Astrocyte of the cerebellum (primary cell): Measurements from ENCODE around the gene GTF2I.
"Not testable (repeated sequence)": the region's sequence is repeated elsewhere in the genome, so short reads cannot be mapped to it uniquely, and the experiment has no call there.

Source experiments
- DNase-seq: peaks from one replicate; pipeline ENCODE4 v3.0.0-alpha.2; 2011; ENCODE audit warnings: low read depth
- H3K4me3 ChIP-seq: 2 replicates; pipeline ENCODE4 v1.5.1; 2011; ENCODE audit warnings: mild to moderate bottlenecking, low read depth, low read length, moderate library complexity
- CTCF ChIP-seq: IDR thresholded peaks from 2 replicates; pipeline ENCODE4 v1.5.1; 2012; ENCODE audit warnings: low read length, low read depth, moderate library complexity, mild to moderate bottlenecking; ENCODE audit errors: missing control alignments
- in situ Hi-C: cut with HindIII; loops from 2 replicates; pipeline ENCODE4 v1.10.0; 2017; ENCODE audit warnings: low sequenced_read_pairs

GTF2I gene

GRCh38 chr7:74674166-74674565 lies 16.6 kb downstream of the GTF2I start:
- in situ Hi-C loops = no loop called here
- H3K4me3 ChIP-seq = no peak overlapping the region

GRCh38 chr7:74682829-74683228 lies 25.3 kb downstream of the GTF2I start:
- H3K4me3 ChIP-seq = no peak overlapping the region
- no peak for DNase-seq
- no peak for TF ChIP-seq CTCF
- in situ Hi-C loops = no loop called here

More at GRCh38 chr7:74674166-74674565, 16.6 kb downstream of the GTF2I start:
- no peak for DNase-seq
- TF ChIP-seq CTCF = no peak

GRCh38 chr7:74683799-74684198 lies 26.3 kb downstream of the GTF2I start:
- no peak for TF ChIP-seq CTCF
- in situ Hi-C loops = no loop called here
- DNase-seq = no peak
- H3K4me3 ChIP-seq = no peak overlapping the region

GRCh38 chr7:74684473-74684872 lies 27.0 kb downstream of the GTF2I start:
- in situ Hi-C loops = no loop called here
- TF ChIP-seq CTCF = no peak
- DNase-seq = no peak
- no peak overlapping the region for H3K4me3 ChIP-seq

- in situ Hi-C loops = no loop called here
- no peak for TF ChIP-seq CTCF
- no peak overlapping the region for H3K4me3 ChIP-seq
- DNase-seq = no peak
Observed at GRCh38 chr7:74684921-74685320, 27.4 kb downstream of the GTF2I start.

GRCh38 chr7:74690474-74690873 lies 33.0 kb downstream of the GTF2I start:
- no peak for TF ChIP-seq CTCF

GRCh38 chr7:74704419-74704818 lies 46.9 kb downstream of the GTF2I start:
- in situ Hi-C loops, DNase-seq, H3K4me3 ChIP-seq: not testable (repeated sequence)

More at GRCh38 chr7:74690474-74690873, 33.0 kb downstream of the GTF2I start:
- H3K4me3 ChIP-seq = no peak overlapping the region
- in situ Hi-C loops = no loop called here
- DNase-seq = no peak
